Testis (tissue), 3 donors: ENCODE results near the gene GNG14. TPM values are rescaled to one million over a fixed set of nuclear protein-coding genes. Genes with fewer than 3 reads are reported as not detected.

Experiments used
- DNase-seq: peaks from one replicate; pipeline ENCODE4 v3.0.0-alpha.2; 2019
- H3K27ac ChIP-seq, 2 donors: fragments of 200-600 bp; sonication (generic); one replicate each; pipeline ENCODE4 v1.5.1; 2019
- H3K27me3 ChIP-seq: fragments of 200-600 bp; sonication (generic); one replicate; pipeline ENCODE4 v1.5.1; 2019
- H3K36me3 ChIP-seq: fragments of 200-600 bp; sonication (generic); one replicate; pipeline ENCODE4 v1.5.1; 2017; ENCODE audit warnings: low read depth; ENCODE audit errors: missing control alignments
- H3K4me1 ChIP-seq: fragments of 200-600 bp; sonication (generic); one replicate; pipeline ENCODE4 v1.5.1; 2019
- H3K4me3 ChIP-seq, 2 donors: fragments of 200-600 bp; sonication (generic); one replicate each; pipeline ENCODE4 v1.5.1; 2017 to 2019
- H3K9me3 ChIP-seq: fragments of 200-600 bp; sonication (generic); one replicate; pipeline ENCODE4 v1.5.1; 2017
- CTCF ChIP-seq, 3 experiments: fragments of 450-650 bp in 2 of 3; fragments of 200-600 bp in 1 of 3; sonication (generic) in 1 of 3; IDR thresholded peaks; one replicate each; pipeline ENCODE4 v1.5.1; 2016 to 2019; ENCODE audit warnings: antibody characterized with exemption in 3 of 3, mild to moderate bottlenecking in 2 of 3, moderate library complexity in 1 of 3
- POLR2A ChIP-seq: fragments of 450-650 bp; IDR thresholded peaks from one replicate; pipeline ENCODE4 v1.6.1; 2017; ENCODE audit warnings: antibody characterized with exemption, mild to moderate bottlenecking, moderate library complexity
- WGBS, 2 donors: methylation state at CpG; one replicate each; pipeline ENCODE4 v1.1.5; 2018; 5-methylcytosine and 5-hydroxymethylcytosine counted together
- intact Hi-C: fragments of 100-400 bp; cut with DNase I; formaldehyde crosslinking; loops from one replicate; pipeline ENCODE4 v1.15.1; 2023; ENCODE audit warnings: low total_unique reads
- polyA plus RNA-seq: library from polyadenylated mRNA; stranded (reverse); fragments of 350-450 nt; fragmentation: Illumina TruSeq; extraction: RNeasy Lipid Tissue Mini Kit (QIAGEN cat#74804); gene quantifications from one replicate; pipeline ENCODE4 v1.2.3, GENCODE V29; 2014; ENCODE audit warnings: low read depth, low replicate concordance; ENCODE audit not compliant: insufficient read depth
- total RNA-seq, 2 donors: library from RNA; depleted of rRNA; stranded (reverse); fragments of >200 nt; gene quantifications; one replicate each; pipeline ENCODE4 v1.2.3, GENCODE V29; 2016

The GNG14 gene
- total and polyA plus RNA-seq, 3 donors from 2014 or later: 4.5 TPM; not detected in 2

GRCh38 chr19:12648088-12648487 is 39.7 kb upstream of the GNG14 start:
- Histone ChIP-seq H3K9me3 (no peaks in the 10 kb centered on the region), H3K36me3 (no peaks in the 10 kb centered on the region), H3K27me3 (no peaks in the 10 kb centered on the region), H3K4me1 (peaks cover 2% of the 10 kb centered on the region), H3K27ac (no peak overlapping the region), H3K4me3 (peak overlapping the region; percentile 21 to 26)
- peak in 1 of 3 experiments; percentile 8 for TF ChIP-seq CTCF (IDR thresholded peaks at IDR 0.05)
- TF ChIP-seq POLR2A: no peak
- WGBS, 2 donors: 7 to 28% methylated on average over 15 to 26 of the region's 29 CpGs
- intact Hi-C loops: no loop called here
- no peak for DNase-seq

- H3K27me3 ChIP-seq: no peaks in the 10 kb centered on the region
- peaks cover 2% of the 10 kb centered on the region for H3K4me1 ChIP-seq
- H3K36me3 ChIP-seq: no peaks in the 10 kb centered on the region
- H3K9me3 ChIP-seq: no peaks in the 10 kb centered on the region
- TF ChIP-seq CTCF (IDR thresholded peaks at IDR 0.05): no peak
- TF ChIP-seq POLR2A: no peak
- no peak overlapping the region for H3K4me3 ChIP-seq
- no peak for DNase-seq
- WGBS, 2 donors: 88 to 93% methylated on average over 9 to 10 of the region's 10 CpGs
- no peak overlapping the region for H3K27ac ChIP-seq
- intact Hi-C loops: no loop called here
Observed at GRCh38 chr19:12649941-12650340, 37.9 kb upstream of the GNG14 start.

GRCh38 chr19:12652219-12652618 is 35.6 kb upstream of the GNG14 start:
- WGBS, 2 donors: 97 to 99% methylated on average over 6 of the region's 6 CpGs
- no peaks in the 10 kb centered on the region for H3K27me3 ChIP-seq
- DNase-seq: no peak
- no peak overlapping the region for H3K4me3 ChIP-seq
- H3K9me3 ChIP-seq: no peaks in the 10 kb centered on the region
- H3K27ac ChIP-seq: no peak overlapping the region
- no peaks in the 10 kb centered on the region for H3K36me3 ChIP-seq
- intact Hi-C loops: no loop called here
- H3K4me1 ChIP-seq: peaks cover 2% of the 10 kb centered on the region
- TF ChIP-seq POLR2A: no peak
- no peak for TF ChIP-seq CTCF (IDR thresholded peaks at IDR 0.05)

GRCh38 chr19:12655546-12655945 is 32.3 kb upstream of the GNG14 start:
- intact Hi-C loops: no loop called here
- no peak for DNase-seq
- H3K4me1 ChIP-seq: no peaks in the 10 kb centered on the region
- H3K9me3 ChIP-seq: no peaks in the 10 kb centered on the region
- no peak for TF ChIP-seq CTCF (IDR thresholded peaks at IDR 0.05)
- H3K27ac ChIP-seq: no peak overlapping the region
- 84 to 89% methylated on average over 8 of the region's 8 CpGs for WGBS, 2 donors
- no peak overlapping the region for H3K4me3 ChIP-seq
- H3K27me3 ChIP-seq: no peaks in the 10 kb centered on the region
- H3K36me3 ChIP-seq: no peaks in the 10 kb centered on the region

GRCh38 chr19:12656899-12657571 is 30.8 kb upstream of the GNG14 start:
- no peaks in the 10 kb centered on the region for H3K36me3 ChIP-seq
- intact Hi-C loops: no loop called here
- no peak overlapping the region for H3K27ac ChIP-seq
- DNase-seq: peak; percentile 82
- H3K9me3 ChIP-seq: no peaks in the 10 kb centered on the region
- 46 to 60% methylated on average over 43 to 50 of the region's 50 CpGs for WGBS, 2 donors
- TF ChIP-seq CTCF (IDR thresholded peaks at IDR 0.05) (no peak), POLR2A (no peak)
- H3K27me3 ChIP-seq: no peaks in the 10 kb centered on the region
- peak overlapping the region; percentile 36 to 43 for H3K4me3 ChIP-seq
- H3K4me1 ChIP-seq: no peaks in the 10 kb centered on the region
